IMR-90 (cell line): ENCODE results near the gene PGLYRP2. TPM values are rescaled to one million over a fixed set of nuclear protein-coding genes. Genes with fewer than 3 reads are reported as not detected.

Experiments
- ATAC-seq: fragments of 200-7000 bp; cut with Tn5 transposase; 2 replicates; pipeline ENCODE4 v1.9.1; 2020; ENCODE audit warnings: low read depth, mild to moderate bottlenecking, moderate library complexity
- BruUV-seq: library from RNA; stranded (reverse); fragments of 400-500 nt; replicated peaks from 2 replicates; lab custom pipeline; 2021; lab: Mats Ljungman, UMichigan
- CTCF ChIA-PET: fragments of 300-600 bp; formaldehyde crosslinking; extraction: SDS; loops from one replicate; lab custom pipeline; 2021; ENCODE audit warnings: antibody characterized with exemption; lab: Yijun Ruan, JAX
- POLR2A ChIA-PET: fragments of 300-600 bp; sonication (Branson Sonifier 250); formaldehyde crosslinking; loops from one replicate; lab custom pipeline; 2022; ENCODE audit warnings: antibody characterized with exemption; ENCODE audit not compliant: unreplicated experiment; lab: Charles Lee
- DNase-seq: peaks from one replicate; pipeline ENCODE4 v3.0.0; 2013
- H2AFZ ChIP-seq: replicated peaks from 2 replicates; pipeline ENCODE3; 2013; ENCODE audit warnings: low read length, mild to moderate bottlenecking; ENCODE audit not compliant: poor library complexity
- H2AK5ac ChIP-seq: 2 replicates; pipeline ENCODE4 v1.6.1; 2013; ENCODE audit warnings: low read depth, low read length, inconsistent platforms
- H2AK9ac ChIP-seq: replicated peaks from 2 replicates; pipeline ENCODE3; 2013; ENCODE audit warnings: mild to moderate bottlenecking, low read depth, low read length, moderate library complexity; ENCODE audit not compliant: poor library complexity
- H2BK120ac ChIP-seq: 2 replicates; pipeline ENCODE4 v1.6.1; 2013; ENCODE audit warnings: low read depth, low read length, inconsistent platforms
- H2BK15ac ChIP-seq: 3 replicates; pipeline ENCODE4 v1.6.1; 2013; ENCODE audit warnings: low read depth, low read length, inconsistent platforms
- H2BK20ac ChIP-seq: 2 replicates; pipeline ENCODE4 v1.6.1; 2013; ENCODE audit warnings: low read depth, mild to moderate bottlenecking, inconsistent platforms, low read length, moderate library complexity
- H2BK5ac ChIP-seq: 2 replicates; pipeline ENCODE4 v1.6.1; 2013; ENCODE audit warnings: mild to moderate bottlenecking, low read depth, low read length, inconsistent platforms; ENCODE audit not compliant: poor library complexity, severe bottlenecking
- H3K14ac ChIP-seq: replicated peaks from 2 replicates; pipeline ENCODE4 v1.6.1; 2013; ENCODE audit warnings: low read depth, low read length, inconsistent platforms
- H3K18ac ChIP-seq: 2 replicates; pipeline ENCODE4 v1.6.1; 2013; ENCODE audit warnings: low read depth, low read length, control low read depth
- H3K23ac ChIP-seq: 2 replicates; pipeline ENCODE4 v1.6.1; 2013; ENCODE audit warnings: low read depth, low read length, inconsistent platforms
- H3K27ac ChIP-seq: 2 replicates; pipeline ENCODE4 v1.5.1; 2013; ENCODE audit warnings: mild to moderate bottlenecking, control low read depth, low read length; ENCODE audit not compliant: insufficient read depth
- H3K27me3 ChIP-seq: 2 replicates; pipeline ENCODE4 v1.6.1; 2013; ENCODE audit warnings: low read length; ENCODE audit not compliant: control insufficient read depth, insufficient read depth
- H3K36me3 ChIP-seq: 2 replicates; pipeline ENCODE4 v1.6.1; 2013; ENCODE audit warnings: low read length, mixed read lengths; ENCODE audit not compliant: control insufficient read depth, insufficient read depth
- H3K4ac ChIP-seq: 2 replicates; pipeline ENCODE4 v1.6.1; 2013; ENCODE audit warnings: low read depth, low read length, inconsistent platforms
- H3K4me1 ChIP-seq: 2 replicates; pipeline ENCODE4 v1.6.1; 2013; ENCODE audit warnings: low read length, mixed read lengths; ENCODE audit not compliant: control insufficient read depth, insufficient read depth
- H3K4me2 ChIP-seq: 2 replicates; pipeline ENCODE4 v1.6.1; 2013; ENCODE audit warnings: low read depth, mild to moderate bottlenecking, control low read depth, low read length, moderate library complexity
- H3K4me3 ChIP-seq: 2 replicates; pipeline ENCODE4 v1.5.1; 2013; ENCODE audit warnings: low read depth, mild to moderate bottlenecking, control low read depth, low read length, moderate library complexity; ENCODE audit not compliant: insufficient read depth
- H3K56ac ChIP-seq: 2 replicates; pipeline ENCODE4 v1.6.1; 2013; ENCODE audit warnings: low read length, inconsistent platforms; ENCODE audit not compliant: insufficient read depth; ENCODE audit errors: extremely low read depth
- H3K79me1 ChIP-seq, 2 experiments: 2 replicates each; pipeline ENCODE4 v1.6.1; 2013; ENCODE audit warnings: low read length in 2 of 2, inconsistent platforms in 1 of 2, low read depth in 1 of 2
- H3K9ac ChIP-seq: 2 replicates; pipeline ENCODE4 v1.6.1; 2013; ENCODE audit warnings: low read depth, low read length, control low read depth
- H3K9me1 ChIP-seq: 2 replicates; pipeline ENCODE4 v1.6.1; 2013; ENCODE audit warnings: low read length, inconsistent platforms; ENCODE audit not compliant: insufficient read depth
- H3K9me3 ChIP-seq: 2 replicates; pipeline ENCODE4 v1.6.1; 2013; ENCODE audit warnings: low read length; ENCODE audit not compliant: control insufficient read depth, insufficient read depth
- H4K20me1 ChIP-seq: 2 replicates; pipeline ENCODE4 v1.6.1; 2013; ENCODE audit warnings: low read length, inconsistent platforms; ENCODE audit not compliant: insufficient read depth
- H4K5ac ChIP-seq: 2 replicates; pipeline ENCODE4 v1.6.1; 2013; ENCODE audit warnings: mild to moderate bottlenecking, low read depth, low read length, control low read depth
- H4K8ac ChIP-seq, 2 experiments: 2 replicates each; pipeline ENCODE4 v1.6.1; 2013; ENCODE audit warnings: low read depth in 2 of 2, low read length in 2 of 2, control low read depth in 1 of 2, inconsistent platforms in 1 of 2
- H4K91ac ChIP-seq: 2 replicates; pipeline ENCODE4 v1.6.1; 2013; ENCODE audit warnings: low read depth, low read length, inconsistent platforms; ENCODE audit not compliant: insufficient read depth
- CEBPB ChIP-seq: IDR thresholded peaks from 2 replicates; pipeline ENCODE4 v1.6.1; 2012; ENCODE audit warnings: low read depth, low read length, improper control_type of control experiment
- NFE2L2 ChIP-seq: fragments of 150-350 bp; IDR thresholded peaks from 2 replicates; pipeline ENCODE4 v1.6.1; 2016; ENCODE audit warnings: low read depth, mild to moderate bottlenecking, low read length
- RCOR1 ChIP-seq: IDR thresholded peaks from 2 replicates; pipeline ENCODE4 v1.6.1; 2012; ENCODE audit warnings: mild to moderate bottlenecking, low read length, improper control_type of control experiment; ENCODE audit not compliant: insufficient replicate concordance
- WGBS, 2 experiments: methylation state at CpG; one replicate each; pipeline versions ENCODE4 v1.1.5 to v1.1.7; 2013; ENCODE audit warnings: missing lambda C conversion rate in 2 of 2; ENCODE audit not compliant: insufficient read length in 1 of 2; ENCODE audit errors: extremely low coverage in 2 of 2; 5-methylcytosine and 5-hydroxymethylcytosine counted together
- dilution Hi-C: fragments of 300-500 bp; cut with HindIII; formaldehyde crosslinking; loops from one replicate; pipeline ENCODE4 v1.14.3; 2018; ENCODE audit warnings: low sequenced_read_pairs; ENCODE audit not compliant: unreplicated experiment
- in situ Hi-C: fragments of 300-500 bp; cut with MboI; formaldehyde crosslinking; loops from 3 replicates; pipeline ENCODE4 v1.14.3; 2019; ENCODE audit warnings: low sequenced_read_pairs, inconsistent platforms, mixed read lengths
- intact Hi-C: fragments of 100-400 bp; cut with micrococcal nuclease; formaldehyde crosslinking; loops from 2 replicates; pipeline ENCODE4 v1.10.0; 2022
- polyA plus RNA-seq, 3 experiments: library from polyadenylated mRNA; depleted of rRNA; stranded (reverse); fragments of >200 nt; gene quantifications; 2 replicates each; pipeline ENCODE4 v1.2.3, GENCODE V29; 2012; ENCODE audit warnings: low replicate concordance in 1 of 3
- total RNA-seq: library from RNA; depleted of rRNA; stranded (reverse); fragments of >200 nt; gene quantifications from 2 replicates; pipeline ENCODE4 v1.2.3, GENCODE V29; 2012
- TF ChIP-seq, protein P1 (sequence below): fragments of 150-350 bp; IDR thresholded peaks from 2 replicates; pipeline ENCODE4 v1.6.1; 2016; ENCODE audit warnings: low read depth, mild to moderate bottlenecking, low read length, moderate library complexity, borderline replicate concordance

Gene PGLYRP2
- total and polyA plus RNA-seq, 2 of the 4 experiments (the other 2 are of a cell fraction) = not detected

- no peak overlapping the region for H2BK15ac ChIP-seq
- no peak overlapping the region for H2AFZ ChIP-seq
- H4K91ac ChIP-seq = no peak overlapping the region
- H4K5ac ChIP-seq = no peak overlapping the region
- H3K36me3 ChIP-seq = peaks cover 8% of the 10 kb centered on the region; the same call in 1 of the 2 replicates
- H3K4me2 ChIP-seq = no peak overlapping the region
- no peak overlapping the region for H3K18ac ChIP-seq
- in situ Hi-C loops (loop anchor here (25.0 kb wide), 1 partner anchor 884 kb away; the partner anchor contains the start of gene NDUFB7), dilution Hi-C loops (no loop called here), intact Hi-C loops (no loop called here)
- H3K4me1 ChIP-seq = no peaks in the 10 kb centered on the region
- ChIA-PET CTCF (no interaction called here), POLR2A (no interaction called here)
- H3K23ac ChIP-seq = no peak overlapping the region
- H3K9me3 ChIP-seq = no peaks in the 10 kb centered on the region
- H3K27ac ChIP-seq = no peak overlapping the region
- H3K4me3 ChIP-seq = no peak overlapping the region
- 85% methylated on average over 3 of the region's 7 CpGs; no CpG with 5 or more reads in 1 of the 2 experiments for WGBS, 2 experiments
- no peak overlapping the region for H3K9ac ChIP-seq
- BruUV-seq = no TSS peak
- peaks cover 10% of the 10 kb centered on the region for H3K9me1 ChIP-seq
- peaks cover 0 to 6% of the 10 kb centered on the region in 2 experiments; a peak in 1 of 4 replicates for H3K79me1 ChIP-seq
- no peak overlapping the region for H3K4ac ChIP-seq
- no peak for ATAC-seq
- no peak overlapping the region for H3K56ac ChIP-seq
- H2BK20ac ChIP-seq = no peak overlapping the region
- no peaks in the 10 kb centered on the region for H4K20me1 ChIP-seq
- H2BK120ac ChIP-seq = no peak overlapping the region
- H3K27me3 ChIP-seq = no peaks in the 10 kb centered on the region
- no peak overlapping the region for H3K14ac ChIP-seq
- no peak overlapping the region for H4K8ac ChIP-seq
- no peak overlapping the region for H2AK5ac ChIP-seq
- H2AK9ac ChIP-seq = no peak overlapping the region
- TF ChIP-seq, protein P1, sequence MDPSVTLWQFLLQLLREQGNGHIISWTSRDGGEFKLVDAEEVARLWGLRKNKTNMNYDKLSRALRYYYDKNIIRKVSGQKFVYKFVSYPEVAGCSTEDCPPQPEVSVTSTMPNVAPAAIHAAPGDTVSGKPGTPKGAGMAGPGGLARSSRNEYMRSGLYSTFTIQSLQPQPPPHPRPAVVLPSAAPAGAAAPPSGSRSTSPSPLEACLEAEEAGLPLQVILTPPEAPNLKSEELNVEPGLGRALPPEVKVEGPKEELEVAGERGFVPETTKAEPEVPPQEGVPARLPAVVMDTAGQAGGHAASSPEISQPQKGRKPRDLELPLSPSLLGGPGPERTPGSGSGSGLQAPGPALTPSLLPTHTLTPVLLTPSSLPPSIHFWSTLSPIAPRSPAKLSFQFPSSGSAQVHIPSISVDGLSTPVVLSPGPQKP = no peak
- TF ChIP-seq NFE2L2 = no peak
- no peak for TF ChIP-seq RCOR1
- no peak for TF ChIP-seq CEBPB
- no peak overlapping the region for H2BK5ac ChIP-seq
- DNase-seq = no peak
Measured at GRCh38 chr19:15445807-15446376, 33.4 kb downstream of the PGLYRP2 start.
